ENCODE data around the gene GALNT10. TPM values are rescaled to one million over a fixed set of nuclear protein-coding genes. Genes with fewer than 3 reads are reported as not detected.
A peak's percentile ranks its signal among the peaks of the same experiment; 100 is the strongest.
"Not testable (repeated sequence)": the region's sequence is repeated elsewhere in the genome, so short reads cannot be mapped to it uniquely, and the experiment has no call there.

The GALNT10 gene
- 20.0 TPM for polyA plus RNA-seq (ENCODE audit: insufficient read length)

GRCh38 chr5:154190595-154191304 is at the start of gene GALNT10:
GALNT10 (plus strand) TSS chr5:154190733; CDS start chr5:154190867, 134 bp downstream.
- DNase-seq, result peak; percentile 80

GRCh38 chr5:154141745-154142221 is 48.8 kb upstream of the GALNT10 start:
- no peak for DNase-seq

GRCh38 chr5:154143211-154143641 is 47.3 kb upstream of the GALNT10 start:
- no peak for DNase-seq

GRCh38 chr5:154145268-154145667 is 45.3 kb upstream of the GALNT10 start:
- DNase-seq, result no peak

GRCh38 chr5:154146409-154146808 is 44.1 kb upstream of the GALNT10 start:
- no peak for DNase-seq

GRCh38 chr5:154147666-154148065 is 42.9 kb upstream of the GALNT10 start:
- no peak for DNase-seq

- DNase-seq, result not testable (repeated sequence)
Observed at GRCh38 chr5:154150471-154150870, 40.1 kb upstream of the GALNT10 start.

GRCh38 chr5:154157483-154158378 is 32.8 kb upstream of the GALNT10 start:
- no peak for DNase-seq

GRCh38 chr5:154158379-154158737 is 32.2 kb upstream of the GALNT10 start:
- no peak for DNase-seq

- DNase-seq, result no peak
Observed at GRCh38 chr5:154159343-154159742, 31.2 kb upstream of the GALNT10 start.

GRCh38 chr5:154162539-154163151 is 27.9 kb upstream of the GALNT10 start:
- DNase-seq, result peak; percentile 79

- DNase-seq, result peak; percentile 40
Observed at GRCh38 chr5:154163327-154164248, 26.9 kb upstream of the GALNT10 start.

- DNase-seq, result no peak
Observed at GRCh38 chr5:154164249-154164581, 26.3 kb upstream of the GALNT10 start.

- no peak for DNase-seq
Observed at GRCh38 chr5:154165886-154166285, 24.6 kb upstream of the GALNT10 start.

- no peak for DNase-seq
Observed at GRCh38 chr5:154166901-154167791, 23.4 kb upstream of the GALNT10 start.

- no peak for DNase-seq
Observed at GRCh38 chr5:154168395-154168794, 22.1 kb upstream of the GALNT10 start.

- DNase-seq, result no peak
Observed at GRCh38 chr5:154172785-154173184, 17.7 kb upstream of the GALNT10 start.

- DNase-seq, result no peak
Observed at GRCh38 chr5:154174091-154174490, 16.4 kb upstream of the GALNT10 start.

- DNase-seq, result no peak
Observed at GRCh38 chr5:154176181-154176580, 14.4 kb upstream of the GALNT10 start.

GRCh38 chr5:154178661-154179060 is 11.9 kb upstream of the GALNT10 start:
- no peak for DNase-seq

Data from hindlimb muscle (tissue), 1 donor.